Measurements from ENCODE around the gene PLEKHA7.

Gene PLEKHA7

GRCh38 chr11:16938061-16938460, 76.2 kb downstream of the PLEKHA7 start:
- DNase-seq (ENCODE audit: extremely low read depth, insufficient read length): no peak
- Histone ChIP-seq H3K4me3 (replicated peaks; ENCODE audit: low read depth, low read length) (no peak overlapping the region), H3K27me3 (replicated peaks; ENCODE audit: control insufficient read depth, insufficient read depth, low read length) (no peaks in the 10 kb centered on the region; the same call in 1 of the 2 replicates), H3K36me3 (ENCODE audit: control insufficient read depth, insufficient read depth, low read length) (no peaks in the 10 kb centered on the region)
- TF ChIP-seq, protein P1, sequence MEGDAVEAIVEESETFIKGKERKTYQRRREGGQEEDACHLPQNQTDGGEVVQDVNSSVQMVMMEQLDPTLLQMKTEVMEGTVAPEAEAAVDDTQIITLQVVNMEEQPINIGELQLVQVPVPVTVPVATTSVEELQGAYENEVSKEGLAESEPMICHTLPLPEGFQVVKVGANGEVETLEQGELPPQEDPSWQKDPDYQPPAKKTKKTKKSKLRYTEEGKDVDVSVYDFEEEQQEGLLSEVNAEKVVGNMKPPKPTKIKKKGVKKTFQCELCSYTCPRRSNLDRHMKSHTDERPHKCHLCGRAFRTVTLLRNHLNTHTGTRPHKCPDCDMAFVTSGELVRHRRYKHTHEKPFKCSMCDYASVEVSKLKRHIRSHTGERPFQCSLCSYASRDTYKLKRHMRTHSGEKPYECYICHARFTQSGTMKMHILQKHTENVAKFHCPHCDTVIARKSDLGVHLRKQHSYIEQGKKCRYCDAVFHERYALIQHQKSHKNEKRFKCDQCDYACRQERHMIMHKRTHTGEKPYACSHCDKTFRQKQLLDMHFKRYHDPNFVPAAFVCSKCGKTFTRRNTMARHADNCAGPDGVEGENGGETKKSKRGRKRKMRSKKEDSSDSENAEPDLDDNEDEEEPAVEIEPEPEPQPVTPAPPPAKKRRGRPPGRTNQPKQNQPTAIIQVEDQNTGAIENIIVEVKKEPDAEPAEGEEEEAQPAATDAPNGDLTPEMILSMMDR (IDR thresholded peaks at IDR 0.05; ENCODE audit: insufficient read depth, low read length, poor library complexity, severe bottlenecking): no peak

DNA sequence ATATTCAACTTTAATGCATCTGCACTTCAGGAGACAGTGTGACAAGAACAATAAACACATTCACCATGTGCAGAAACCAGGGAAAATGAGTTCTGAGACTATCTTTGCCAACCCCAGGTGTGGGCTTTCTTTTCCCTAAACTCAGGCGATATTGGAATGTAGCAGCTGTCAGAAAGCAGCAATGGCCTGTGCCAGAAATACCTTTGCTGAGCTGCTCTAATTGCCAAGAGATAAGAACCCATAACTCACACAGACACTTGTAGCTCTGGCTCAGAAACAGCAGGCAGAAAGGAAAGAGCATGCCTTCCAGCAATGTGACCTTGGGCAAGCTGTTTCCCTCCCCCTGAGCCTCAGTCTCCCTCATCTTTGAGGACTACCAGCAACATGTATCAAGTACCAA, 77.6 kb downstream of the PLEKHA7 start:
- Histone ChIP-seq H3K36me3 (ENCODE audit: control insufficient read depth, insufficient read depth, low read length) (no peaks in the 10 kb centered on the region), H3K4me3 (replicated peaks; ENCODE audit: low read depth, low read length) (no peak overlapping the region), H3K27me3 (replicated peaks; ENCODE audit: control insufficient read depth, insufficient read depth, low read length) (no peaks in the 10 kb centered on the region; the same call in 1 of the 2 replicates)
- DNase-seq (ENCODE audit: extremely low read depth, insufficient read length): no peak
- TF ChIP-seq, protein P1 (IDR thresholded peaks at IDR 0.05; ENCODE audit: insufficient read depth, low read length, poor library complexity, severe bottlenecking): no peak

DNA sequence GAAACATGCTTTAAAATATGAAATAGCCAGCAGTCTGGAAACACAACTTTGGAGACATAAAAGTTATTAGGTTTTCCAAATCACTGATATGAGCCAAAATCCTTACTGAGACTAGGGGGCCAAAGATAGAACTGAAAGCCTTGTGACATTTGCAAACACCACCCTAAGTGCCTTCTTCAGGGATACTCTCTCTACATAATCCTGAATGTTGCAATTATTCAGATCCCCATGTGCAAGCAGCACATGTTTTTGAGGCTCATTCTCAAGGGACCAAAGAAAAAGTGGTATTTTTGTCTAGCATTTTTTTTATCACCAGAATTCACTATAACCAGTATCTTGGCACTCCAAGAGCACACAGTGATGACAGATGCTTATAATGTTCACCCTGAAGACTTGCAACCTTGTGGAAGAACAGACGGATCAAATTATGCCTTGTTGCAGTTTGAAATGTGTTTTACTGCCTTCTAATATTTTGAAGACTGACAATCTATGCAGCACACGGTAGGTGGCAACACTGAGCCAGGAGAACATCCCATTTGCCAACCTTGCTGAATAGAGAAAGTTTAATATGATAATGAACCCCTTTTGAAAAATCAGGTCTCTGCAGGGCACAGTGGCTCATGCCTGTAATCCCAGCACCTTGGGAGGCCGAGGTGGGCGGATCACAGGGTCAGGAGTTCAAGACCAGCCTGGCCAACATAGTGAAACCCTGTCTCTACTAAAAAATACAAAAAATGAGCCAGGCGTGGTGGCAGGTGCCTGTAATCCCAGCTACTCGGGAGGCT, 78.5 kb downstream of the PLEKHA7 start:
- H3K36me3 ChIP-seq (ENCODE audit: control insufficient read depth, insufficient read depth, low read length): no peaks in the 10 kb centered on the region
- no peak overlapping the region for H3K4me3 ChIP-seq (replicated peaks; ENCODE audit: low read depth, low read length)
- H3K27me3 ChIP-seq (replicated peaks; ENCODE audit: control insufficient read depth, insufficient read depth, low read length): no peaks in the 10 kb centered on the region; the same call in 1 of the 2 replicates
- no peak for DNase-seq (ENCODE audit: extremely low read depth, insufficient read length)
- TF ChIP-seq, protein P1 (IDR thresholded peaks at IDR 0.05; ENCODE audit: insufficient read depth, low read length, poor library complexity, severe bottlenecking): peak; percentile 79

DNA sequence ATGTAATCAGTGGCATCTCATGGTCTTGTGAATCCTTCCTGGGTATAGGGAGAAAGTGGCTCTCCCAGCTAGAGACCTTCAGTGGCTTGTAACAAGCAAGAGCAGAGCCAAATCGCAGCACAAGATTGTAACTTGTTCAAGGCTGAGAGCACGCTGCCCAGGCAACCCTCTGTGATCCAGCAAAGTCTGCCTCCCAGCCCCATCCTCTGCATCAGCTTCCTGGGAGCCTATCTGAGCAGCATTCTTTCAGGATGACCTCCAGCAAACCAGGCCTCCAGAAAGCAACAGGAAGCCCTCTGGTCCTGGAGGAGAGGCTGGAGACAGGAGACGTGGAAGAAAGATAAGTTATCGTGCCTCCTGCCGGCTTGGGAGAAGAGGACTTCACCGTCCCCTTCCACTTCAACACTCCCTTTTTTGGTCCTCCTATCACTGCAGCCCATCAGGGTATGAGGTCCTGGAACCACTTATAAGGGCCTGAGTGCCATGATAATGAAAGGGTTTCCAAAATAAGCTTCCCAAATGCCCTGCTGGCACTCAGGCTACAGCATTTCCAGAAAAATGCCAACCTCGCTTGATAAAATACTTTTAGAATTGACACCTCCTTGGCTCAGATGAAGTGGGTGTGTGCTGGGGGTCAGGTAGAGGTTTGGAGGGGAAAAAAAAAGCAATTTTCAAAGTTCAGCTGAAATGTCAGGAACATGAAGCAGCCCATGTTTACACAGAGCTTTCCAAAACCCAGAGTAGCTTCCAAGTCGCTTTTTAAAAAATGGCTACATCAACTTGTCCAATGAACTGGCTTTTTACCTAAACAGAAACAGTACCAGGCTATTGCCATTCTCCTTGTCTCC, 80.2 kb downstream of the PLEKHA7 start:
- Histone ChIP-seq H3K36me3 (ENCODE audit: control insufficient read depth, insufficient read depth, low read length) (no peaks in the 10 kb centered on the region), H3K27me3 (replicated peaks; ENCODE audit: control insufficient read depth, insufficient read depth, low read length) (no peaks in the 10 kb centered on the region; the same call in 1 of the 2 replicates), H3K4me3 (replicated peaks; ENCODE audit: low read depth, low read length) (no peak overlapping the region)
- TF ChIP-seq, protein P1 (IDR thresholded peaks at IDR 0.05; ENCODE audit: insufficient read depth, low read length, poor library complexity, severe bottlenecking): no peak
- DNase-seq (ENCODE audit: extremely low read depth, insufficient read length): no peak

DNA sequence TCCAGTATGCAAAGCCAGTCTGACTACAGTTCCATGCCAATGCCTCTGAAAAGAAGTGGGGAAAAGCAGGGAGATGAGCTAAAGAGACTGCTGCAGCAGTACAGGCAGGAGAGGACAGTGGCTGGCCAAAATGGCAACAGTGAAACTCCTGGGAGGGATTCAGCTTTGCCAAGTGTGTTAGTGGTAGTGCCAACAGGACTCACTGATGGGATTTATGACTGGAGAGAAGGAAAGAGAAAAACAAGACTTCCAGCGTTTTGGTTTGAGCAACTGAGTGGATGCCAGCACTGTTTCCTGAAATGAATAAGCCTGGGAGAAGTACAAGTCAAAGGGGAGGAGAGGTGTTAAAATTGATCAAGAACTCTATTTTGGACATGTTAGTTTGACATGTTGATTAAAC, 80.9 kb downstream of the PLEKHA7 start:
- Histone ChIP-seq H3K27me3 (replicated peaks; ENCODE audit: control insufficient read depth, insufficient read depth, low read length) (no peaks in the 10 kb centered on the region; the same call in 1 of the 2 replicates), H3K4me3 (replicated peaks; ENCODE audit: low read depth, low read length) (no peak overlapping the region), H3K36me3 (ENCODE audit: control insufficient read depth, insufficient read depth, low read length) (no peaks in the 10 kb centered on the region)
- TF ChIP-seq, protein P1 (IDR thresholded peaks at IDR 0.05; ENCODE audit: insufficient read depth, low read length, poor library complexity, severe bottlenecking): no peak
- DNase-seq (ENCODE audit: extremely low read depth, insufficient read length): no peak

All from GM06990 (cell line).